ENCODE measurements around the gene MAP3K21.

- TF ChIP-seq CTCF (optimal IDR thresholded peaks at IDR 0.05 in 1 of 3, IDR thresholded peaks at IDR 0.05 in 1 of 3, conservative IDR thresholded peaks at IDR 0.05 in 1 of 3; ENCODE audit: extremely low read depth in 1 of 3, insufficient read depth in 2 of 3, low read length in 3 of 3) (no peak), EZH2 (IDR thresholded peaks at IDR 0.05; ENCODE audit: low read length) (no peak)
These were observed 79.6 kb downstream of the MAP3K21 start for GRCh38 chr1:233406994-233407631.

Data from keratinocyte (primary cell).